Stimulated activated CD8-positive, alpha-beta memory T cell treated with anti-CD3 and anti-CD28 coated beads, Interleukin-2, amount 100 ng/mL, for 48 hours (primary cell): ENCODE data around the gene F7.
A peak's percentile ranks its signal among the peaks of the same experiment; 100 is the strongest.
"Not testable (repeated sequence)": the region's sequence is repeated elsewhere in the genome, so short reads cannot be mapped to it uniquely, and the experiment has no call there.

ENCODE experiments used
- DNase-seq, 2 donors: peaks; one replicate each; pipeline ENCODE4 v3.0.0-alpha.2; 2020; ENCODE audit warnings: low read depth in 2 of 2

The F7 gene

GRCh38 chr13:113153810-113154748, 48.5 kb downstream of the F7 start:
- DNase-seq: peak in 1 of 2 donors; percentile 41

- DNase-seq: no peak
These were observed 49.6 kb downstream of the F7 start for GRCh38 chr13:113155201-113155600.

- DNase-seq: no peak
These were observed 50.5 kb downstream of the F7 start for GRCh38 chr13:113155982-113156655.

GRCh38 chr13:113157206-113157928, 51.8 kb downstream of the F7 start:
- no peak for DNase-seq

GRCh38 chr13:113157929-113158747, 52.5 kb downstream of the F7 start, which contains the start of gene PROZ:
Gene PROZ (plus strand): TSS chr13:113158648. CDS start chr13:113158661, 13 bp downstream.
- DNase-seq: no peak

- no peak for DNase-seq
These were observed 53.4 kb downstream of the F7 start for GRCh38 chr13:113158946-113159345.

GRCh38 chr13:113159701-113160100, 54.1 kb downstream of the F7 start:
- no peak for DNase-seq

GRCh38 chr13:113160983-113161382, 55.4 kb downstream of the F7 start:
- DNase-seq: no peak

- no peak for DNase-seq
These were observed 55.8 kb downstream of the F7 start for GRCh38 chr13:113161433-113161832.

- not testable (repeated sequence) for DNase-seq
These were observed 56.4 kb downstream of the F7 start for GRCh38 chr13:113161975-113162374.

- DNase-seq: no peak
These were observed 57.4 kb downstream of the F7 start for GRCh38 chr13:113162783-113163685.

GRCh38 chr13:113164492-113164891, 58.9 kb downstream of the F7 start:
- DNase-seq: no peak

GRCh38 chr13:113166266-113166665, 60.7 kb downstream of the F7 start:
- no peak for DNase-seq

- no peak for DNase-seq
These were observed 61.1 kb downstream of the F7 start for GRCh38 chr13:113166681-113167080.

GRCh38 chr13:113167155-113167554, 61.6 kb downstream of the F7 start:
- no peak for DNase-seq

GRCh38 chr13:113167575-113167974, 62.0 kb downstream of the F7 start:
- DNase-seq: no peak

GRCh38 chr13:113168211-113168610, 62.6 kb downstream of the F7 start:
- DNase-seq: no peak

GRCh38 chr13:113169277-113170272, 64.0 kb downstream of the F7 start:
- no peak for DNase-seq
